ENCODE results near the gene ASIC2.

The ASIC2 gene

GRCh38 chr17:33292981-33293867 lies at the start of gene ASIC2:
Gene ASIC2 (minus strand): TSS chr17:33293295.
- FAIRE-seq (no peak), DNase-seq (ENCODE audit: low spot score) (no peak)

GRCh38 chr17:33342025-33342424 lies 48.9 kb upstream of the ASIC2 start:
- FAIRE-seq (no peak), DNase-seq (ENCODE audit: low spot score) (no peak)

- no peak for FAIRE-seq
- no peak for DNase-seq (ENCODE audit: low spot score)
These were observed 45.1 kb upstream of the ASIC2 start for GRCh38 chr17:33338242-33338641.

GRCh38 chr17:33335491-33336173 lies 42.5 kb upstream of the ASIC2 start:
- DNase-seq (ENCODE audit: low spot score), result no peak
- no peak for FAIRE-seq

- FAIRE-seq (no peak), DNase-seq (ENCODE audit: low spot score) (no peak)
These were observed 41.6 kb upstream of the ASIC2 start for GRCh38 chr17:33334703-33335102.

GRCh38 chr17:33330877-33331276 lies 37.8 kb upstream of the ASIC2 start:
- FAIRE-seq (no peak), DNase-seq (ENCODE audit: low spot score) (no peak)

- DNase-seq (ENCODE audit: low spot score) (no peak), FAIRE-seq (no peak)
These were observed 35.0 kb upstream of the ASIC2 start for GRCh38 chr17:33328129-33328528.

- DNase-seq (ENCODE audit: low spot score), result no peak
- no peak for FAIRE-seq
These were observed 31.6 kb upstream of the ASIC2 start for GRCh38 chr17:33324736-33325135.

- no peak for DNase-seq (ENCODE audit: low spot score)
- no peak for FAIRE-seq
These were observed 29.0 kb upstream of the ASIC2 start for GRCh38 chr17:33322063-33322462.

GRCh38 chr17:33318241-33318640 lies 25.1 kb upstream of the ASIC2 start:
- DNase-seq (ENCODE audit: low spot score), result no peak
- FAIRE-seq, result no peak

GRCh38 chr17:33316746-33317145 lies 23.7 kb upstream of the ASIC2 start:
- FAIRE-seq, result no peak
- no peak for DNase-seq (ENCODE audit: low spot score)

- DNase-seq (ENCODE audit: low spot score) (no peak), FAIRE-seq (no peak)
These were observed 17.2 kb upstream of the ASIC2 start for GRCh38 chr17:33310296-33310695.

GRCh38 chr17:33303254-33303653 lies 10.2 kb upstream of the ASIC2 start:
- FAIRE-seq (no peak), DNase-seq (ENCODE audit: low spot score) (no peak)

GRCh38 chr17:33302394-33302793 lies 9.3 kb upstream of the ASIC2 start:
- FAIRE-seq (no peak), DNase-seq (ENCODE audit: low spot score) (no peak)

- DNase-seq (ENCODE audit: low spot score), result no peak
- FAIRE-seq, result no peak
These were observed 7.1 kb upstream of the ASIC2 start for GRCh38 chr17:33300241-33300640.

- DNase-seq (ENCODE audit: low spot score), result no peak
- FAIRE-seq, result no peak
These were observed 6.0 kb upstream of the ASIC2 start for GRCh38 chr17:33299115-33299514.

GRCh38 chr17:33297643-33298042 lies 4.5 kb upstream of the ASIC2 start:
- DNase-seq (ENCODE audit: low spot score), result no peak
- no peak for FAIRE-seq

GRCh38 chr17:33294994-33295393 lies 1.9 kb upstream of the ASIC2 start:
- FAIRE-seq (no peak), DNase-seq (ENCODE audit: low spot score) (no peak)

GRCh38 chr17:33292201-33292980 lies 704 bp downstream of the ASIC2 start:
- no peak for FAIRE-seq

GRCh38 chr17:33291248-33292200 lies 1.6 kb downstream of the ASIC2 start:
- DNase-seq (ENCODE audit: low spot score), result no peak
- no peak for FAIRE-seq

More at GRCh38 chr17:33292201-33292980, 704 bp downstream of the ASIC2 start:
- DNase-seq (ENCODE audit: low spot score), result no peak

- FAIRE-seq, result no peak
- no peak for DNase-seq (ENCODE audit: low spot score)
These were observed 2.8 kb downstream of the ASIC2 start for GRCh38 chr17:33290253-33290652.

All from RCC 7860 (cell line).